Hematopoietic multipotent progenitor cell treated with erythropoietin and hydrocortisone succinate and interleukin-3 and kit ligand, for 15 days (in vitro differentiated cells): ENCODE results near the gene TBC1D25.

Source experiments
- DNase-seq: peaks from one replicate; pipeline ENCODE4 v3.0.0-alpha.2; 2015; ENCODE audit warnings: low spot score

Gene TBC1D25

DNA sequence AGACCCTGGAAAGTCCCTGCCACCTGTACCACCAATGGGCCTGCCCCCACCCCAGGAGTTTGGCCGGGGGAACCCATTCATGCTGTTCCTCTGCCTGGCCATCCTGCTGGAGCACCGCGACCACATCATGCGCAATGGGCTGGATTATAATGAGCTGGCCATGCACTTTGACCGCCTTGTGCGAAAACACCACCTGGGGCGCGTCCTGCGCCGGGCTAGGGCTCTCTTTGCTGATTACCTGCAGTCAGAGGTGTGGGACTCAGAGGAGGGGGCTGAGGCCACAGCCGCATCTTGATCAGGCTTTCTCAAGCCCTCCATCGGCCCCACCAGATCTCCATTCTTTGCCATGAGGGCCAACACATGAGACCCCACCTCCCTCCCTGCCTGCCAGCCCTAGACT, 21.2 kb downstream of the TBC1D25 start:
- DNase-seq: no peak

DNA sequence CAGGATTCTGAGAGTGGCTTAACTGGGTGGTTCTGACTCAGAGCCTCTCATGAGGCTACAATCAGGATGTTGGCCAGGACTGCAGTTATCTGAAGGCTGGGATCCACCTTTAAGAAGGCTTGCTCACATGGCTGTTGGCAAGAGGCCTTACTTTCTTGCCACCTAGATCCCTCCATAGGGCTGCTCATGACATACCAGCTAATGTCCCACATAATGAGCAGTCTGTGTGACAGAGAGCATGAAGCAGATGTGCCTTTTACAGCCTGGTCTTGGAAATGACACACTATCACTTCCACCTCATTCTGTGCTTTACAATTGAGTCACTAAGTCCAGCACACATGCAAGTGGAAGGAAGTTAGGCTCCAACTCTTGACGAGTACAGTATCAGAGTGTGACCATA, 30.4 kb downstream of the TBC1D25 start:
- no peak for DNase-seq

DNA sequence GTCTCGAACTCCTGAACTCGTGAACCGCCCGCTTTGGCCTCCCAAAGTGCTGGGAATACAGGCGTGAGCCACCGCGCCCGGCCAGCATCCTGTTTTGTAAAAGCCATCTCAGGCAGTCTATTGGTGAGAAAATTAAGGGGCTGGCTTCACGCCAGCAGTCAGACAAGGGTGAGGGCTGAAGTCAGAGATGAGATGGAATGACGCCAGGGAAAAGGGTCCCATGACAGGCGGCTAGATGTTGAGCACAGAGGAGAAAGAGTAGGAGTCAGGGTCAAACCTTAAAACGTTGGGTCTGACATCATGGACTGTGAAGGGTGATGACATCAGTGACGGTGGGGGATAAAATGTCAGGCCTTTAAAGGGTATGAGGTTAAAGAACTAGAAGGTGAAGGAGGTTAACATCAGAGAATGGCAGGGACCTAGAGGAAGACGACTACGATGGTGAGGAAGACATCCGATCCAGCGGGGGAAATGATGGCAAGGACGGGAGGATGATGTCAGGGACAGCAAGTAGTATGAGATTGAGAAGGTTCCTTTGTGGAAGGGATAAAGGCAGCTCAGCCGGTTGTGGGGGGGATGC, 34.3 kb downstream of the TBC1D25 start:
- DNase-seq: no peak

DNA sequence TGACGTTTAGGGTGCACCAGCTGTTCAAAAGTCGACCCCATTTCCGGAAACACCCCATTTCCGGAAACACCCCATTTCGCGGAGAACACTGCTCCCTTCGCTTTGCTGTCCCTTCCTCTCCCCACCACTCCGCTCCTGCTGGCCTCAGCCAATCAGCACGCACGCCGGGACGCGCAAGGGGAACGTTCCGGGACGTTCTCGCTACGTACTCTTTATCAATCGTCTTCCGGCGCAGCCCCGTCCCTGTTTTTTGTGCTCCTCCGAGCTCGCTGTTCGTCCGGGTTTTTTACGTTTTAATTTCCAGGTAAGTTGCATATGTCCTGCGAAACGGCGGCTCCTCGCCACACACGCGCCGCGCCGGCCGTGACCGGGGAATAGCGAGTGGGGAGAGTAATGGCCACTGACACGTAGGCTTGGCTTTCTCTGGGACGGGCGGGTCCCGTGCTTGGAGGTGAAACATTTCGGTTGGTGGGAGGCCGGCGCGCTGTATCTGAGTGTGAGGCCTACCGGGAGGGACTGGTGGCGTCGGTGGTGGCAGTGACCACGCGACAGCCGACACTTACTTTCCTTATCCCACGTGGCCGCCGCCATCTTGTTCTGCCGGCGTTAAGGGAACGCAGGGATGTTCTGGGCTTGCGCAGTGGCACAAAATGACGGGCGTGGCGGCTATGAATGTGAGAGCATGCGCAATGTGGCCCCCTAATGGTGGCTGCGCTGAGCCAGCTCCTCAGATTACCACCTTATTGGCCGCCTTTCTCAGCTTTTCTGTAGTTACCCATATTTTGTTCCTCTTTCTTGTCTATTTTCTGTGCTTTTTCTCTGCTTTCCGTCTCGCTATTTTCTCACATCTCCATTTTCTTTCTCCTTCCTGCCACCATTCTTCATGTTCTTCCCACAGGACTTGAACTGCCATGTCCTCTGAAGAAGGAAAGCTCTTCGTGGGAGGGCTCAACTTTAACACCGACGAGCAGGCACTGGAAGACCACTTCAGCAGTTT, 35.1 kb downstream of the TBC1D25 start, which contains the start of gene RBM3:
Gene RBM3, plus strand, starts transcription at position 215 of the 997 bp plus-strand sequence. Its CDS starts 697 bp downstream, at position 912.
- DNase-seq: peak; percentile 93

DNA sequence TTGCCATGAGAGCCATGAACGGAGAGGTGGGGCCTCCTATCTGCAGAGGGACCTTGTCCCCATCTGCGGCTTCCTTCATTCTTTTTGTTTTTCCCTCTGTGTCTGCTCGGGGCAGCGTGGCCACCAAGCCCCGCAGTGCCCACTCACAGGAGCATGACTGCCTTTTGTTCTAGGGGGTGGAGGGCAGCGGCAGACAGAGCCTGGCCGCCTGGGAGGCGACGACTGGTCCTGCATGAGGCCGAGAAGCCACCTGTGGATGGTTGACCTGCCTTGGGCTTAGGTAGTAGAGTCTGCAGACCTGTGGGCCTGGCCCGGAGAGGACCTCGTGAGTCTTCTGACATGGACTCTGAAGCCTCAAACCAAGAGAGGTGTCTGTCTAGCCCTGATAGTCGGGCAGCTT, 36.1 kb downstream of the TBC1D25 start:
- no peak for DNase-seq

DNA sequence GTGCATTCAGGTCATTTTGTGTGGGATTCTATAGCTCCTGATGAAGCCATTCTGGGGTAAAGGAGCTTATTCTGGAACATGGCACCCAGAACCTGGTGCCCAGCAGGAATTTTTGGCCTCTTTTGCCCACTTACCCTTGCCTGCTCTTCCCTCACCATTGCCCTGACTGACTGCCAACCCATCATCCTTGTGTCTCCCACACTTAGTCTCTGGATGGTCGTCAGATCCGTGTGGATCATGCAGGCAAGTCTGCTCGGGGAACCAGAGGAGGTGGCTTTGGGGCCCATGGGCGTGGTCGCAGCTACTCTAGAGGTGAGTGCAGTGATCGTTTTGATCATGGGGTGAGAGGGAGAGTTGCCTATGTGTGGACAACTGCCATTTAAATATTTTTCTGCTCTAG, 36.6 kb downstream of the TBC1D25 start:
- no peak for DNase-seq

DNA sequence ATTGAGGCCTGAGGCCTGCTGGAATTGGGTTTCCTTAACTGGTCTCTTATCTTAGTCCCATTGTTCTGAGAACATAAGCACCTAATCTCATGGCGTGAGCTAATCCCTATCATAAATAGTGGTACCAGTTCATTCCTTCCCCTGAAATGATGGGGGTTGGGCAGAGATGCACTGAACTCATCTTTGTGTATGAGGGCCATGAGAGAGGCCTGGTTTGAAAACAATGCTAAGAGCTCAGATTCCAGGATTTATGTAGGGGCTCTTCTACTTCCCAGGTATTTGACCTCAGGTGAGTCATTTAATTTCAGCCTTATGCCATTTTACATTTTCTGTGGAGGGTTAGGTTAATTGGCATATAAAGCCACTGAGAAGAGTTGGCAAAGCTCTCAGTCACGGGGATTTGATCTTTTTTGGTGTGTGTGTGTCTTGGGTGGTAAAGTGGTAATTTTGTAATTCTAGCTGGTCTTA, 39.2 kb downstream of the TBC1D25 start:
- no peak for DNase-seq

DNA sequence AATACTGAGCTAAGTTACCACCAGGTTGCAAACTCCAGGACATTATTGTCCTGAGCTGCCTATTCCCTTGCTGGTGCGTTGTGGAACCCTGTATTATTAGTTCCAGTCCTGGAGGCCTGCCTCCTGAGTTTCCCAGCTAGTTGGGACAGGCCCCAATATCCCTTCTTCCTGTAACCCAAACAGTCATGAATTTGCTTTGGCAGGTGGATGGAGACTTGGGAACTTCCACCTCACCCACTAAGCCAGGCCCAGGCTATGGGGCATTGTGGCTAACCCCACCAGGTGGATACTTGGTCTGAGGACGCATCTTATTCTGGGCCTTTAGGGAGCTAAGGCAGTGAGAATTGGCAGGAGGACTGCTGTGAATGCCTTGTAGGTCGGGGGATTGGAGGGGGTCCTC, 39.7 kb downstream of the TBC1D25 start:
- no peak for DNase-seq

DNA sequence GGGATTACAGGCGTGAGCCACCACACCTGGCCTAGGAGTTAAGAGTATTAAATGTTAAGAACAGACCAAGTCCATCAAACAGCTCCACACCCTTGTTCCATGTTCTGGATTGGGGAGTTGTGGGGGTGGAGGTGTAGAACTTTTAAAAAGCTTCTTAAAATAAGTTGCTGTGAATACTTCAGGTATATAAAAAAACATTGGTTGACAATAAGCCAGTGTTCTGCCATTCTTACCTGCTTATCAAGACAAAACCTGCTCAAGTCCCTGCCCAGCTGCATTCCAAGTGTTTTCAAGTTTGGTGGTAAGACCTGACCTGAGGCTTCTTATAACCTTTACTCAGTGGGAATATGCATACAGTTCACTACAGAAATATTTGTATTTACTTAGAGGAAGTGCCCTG, 41.1 kb downstream of the TBC1D25 start:
- DNase-seq: no peak

DNA sequence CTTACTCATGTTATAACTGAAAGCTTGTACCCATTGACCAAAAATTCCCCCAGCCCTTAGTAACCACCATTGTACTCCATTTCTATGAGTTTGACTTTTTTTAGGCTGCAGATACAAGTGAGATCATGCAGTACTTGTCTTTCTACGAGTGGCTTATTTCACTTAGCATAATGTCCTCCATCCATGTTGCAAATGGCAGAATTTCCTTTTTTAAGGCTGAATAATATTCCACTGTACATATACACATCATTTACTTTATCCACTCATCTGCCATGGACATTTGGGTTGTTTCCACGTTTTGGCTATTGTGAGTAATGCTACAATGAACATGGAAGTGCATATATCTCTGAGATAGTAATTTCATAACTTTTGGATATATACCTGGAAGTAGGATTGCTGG, 45.2 kb downstream of the TBC1D25 start:
- DNase-seq: no peak

DNA sequence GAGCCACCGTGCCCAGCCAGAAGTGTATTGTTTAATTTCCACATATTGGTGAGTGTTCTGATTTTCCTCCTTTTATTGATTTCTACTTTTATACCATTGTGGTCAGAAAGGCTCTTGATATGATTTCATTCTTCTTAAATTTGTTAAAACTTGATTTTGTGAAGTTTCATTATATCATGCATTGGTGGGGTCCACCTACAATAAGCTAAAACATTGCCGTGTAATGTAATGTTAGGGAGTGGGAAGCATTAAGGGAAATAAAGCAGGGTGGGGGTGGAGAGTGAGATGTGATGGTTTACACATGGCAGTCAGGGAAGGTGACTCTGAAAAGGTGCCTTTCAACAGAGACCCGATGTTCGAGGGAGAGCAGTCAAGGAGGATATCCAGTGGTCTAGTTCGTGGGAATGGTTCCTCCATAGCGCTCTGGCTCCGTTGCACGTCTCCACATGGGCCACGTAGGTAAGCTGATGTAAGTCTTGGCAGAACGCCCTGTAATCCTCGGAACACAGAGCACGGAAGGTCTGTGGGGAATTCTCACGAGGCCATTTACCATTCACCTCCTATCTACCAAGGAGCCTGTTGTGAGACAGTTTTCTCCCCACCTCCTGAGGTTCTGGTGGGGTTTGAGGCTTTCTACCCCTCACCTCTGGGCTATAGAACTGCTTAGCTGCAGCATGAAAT, 50.1 kb downstream of the TBC1D25 start:
- no peak for DNase-seq

DNA sequence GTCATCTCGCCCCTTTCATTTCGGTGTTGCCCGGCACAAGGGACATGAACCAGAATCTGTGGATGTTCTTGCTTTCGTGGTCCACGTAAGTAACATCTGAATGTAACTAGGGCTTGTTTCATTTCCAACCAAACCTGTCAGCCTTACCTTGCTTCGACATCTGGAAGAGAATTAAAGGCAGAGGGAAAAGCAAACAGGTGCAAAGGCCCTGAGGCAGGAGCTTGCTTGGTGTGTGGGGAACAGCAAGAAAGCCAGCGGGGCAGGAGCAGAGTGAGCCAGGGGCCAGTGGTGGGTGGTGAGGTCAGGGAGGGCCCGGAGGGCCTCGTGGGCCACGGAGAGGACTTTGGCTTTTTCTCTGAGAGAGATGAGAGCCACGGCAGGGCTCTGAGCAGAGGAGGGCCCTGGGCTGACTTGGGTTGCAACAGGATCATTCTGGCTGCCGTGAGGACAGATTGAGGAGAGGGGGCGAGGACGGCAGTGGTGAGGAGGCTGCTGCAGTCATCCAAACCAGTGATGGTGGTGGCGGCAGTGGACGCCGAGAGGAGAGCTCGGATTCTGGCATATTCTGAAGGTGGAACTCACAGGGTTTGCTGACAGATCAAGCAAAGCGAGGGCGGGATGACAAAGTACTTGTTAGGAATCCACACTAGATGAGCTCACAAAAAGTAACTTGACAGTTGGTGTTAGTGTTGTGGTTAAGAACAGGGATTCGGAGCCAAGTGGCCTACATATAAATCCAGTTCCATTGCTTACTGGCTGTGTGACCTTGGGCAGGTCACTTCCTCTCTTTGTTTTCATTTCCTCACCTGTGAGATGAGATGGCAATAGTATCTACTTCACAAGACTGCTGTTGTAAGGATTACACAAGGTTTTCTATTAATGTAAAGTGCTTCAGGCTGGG, 50.9 kb downstream of the TBC1D25 start:
- no peak for DNase-seq

DNA sequence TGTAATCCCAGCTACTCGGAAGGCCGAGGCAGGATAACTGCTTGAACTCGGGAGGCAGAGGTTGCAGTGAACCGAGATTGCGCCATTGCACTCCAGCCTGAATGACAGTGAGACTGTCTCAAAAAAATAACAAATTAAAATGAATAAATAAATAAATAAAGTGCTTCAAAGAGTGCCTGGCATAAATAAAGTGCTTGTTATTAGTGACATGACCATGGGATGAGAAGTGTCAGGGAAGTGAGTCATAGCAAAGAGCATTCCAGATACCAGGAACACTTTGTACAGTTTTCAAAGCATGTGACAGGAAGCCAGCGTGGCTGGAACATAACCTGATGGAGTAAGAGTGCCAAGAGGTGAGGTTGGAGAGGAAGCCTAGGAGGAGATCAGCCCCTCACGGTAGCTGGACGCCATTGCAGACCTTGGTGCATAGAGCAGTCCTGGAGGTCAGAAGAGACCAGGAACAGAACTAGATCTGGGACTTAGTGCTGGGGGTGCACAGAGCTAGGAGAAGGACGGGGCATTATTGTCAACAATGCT, 51.8 kb downstream of the TBC1D25 start:
- DNase-seq: no peak

DNA sequence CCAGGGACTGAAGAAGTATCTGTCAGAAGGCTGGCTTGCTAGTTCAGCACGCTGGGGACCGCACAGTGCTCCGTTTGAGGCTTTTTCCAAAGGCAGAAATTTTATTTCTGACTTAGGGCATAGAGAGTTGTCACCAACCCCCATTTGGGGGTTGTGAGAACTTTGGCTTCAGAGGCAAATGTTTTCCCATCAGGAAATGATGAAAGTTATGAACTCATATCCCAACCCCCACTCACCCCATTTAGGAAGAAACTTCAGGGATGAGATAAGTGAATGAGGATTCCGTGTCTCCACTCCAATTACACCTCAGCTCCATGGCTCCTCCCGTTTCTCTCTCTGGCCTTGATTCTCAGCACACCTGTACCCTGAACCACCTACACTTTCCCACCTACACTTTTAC, 53.5 kb downstream of the TBC1D25 start:
- no peak for DNase-seq

DNA sequence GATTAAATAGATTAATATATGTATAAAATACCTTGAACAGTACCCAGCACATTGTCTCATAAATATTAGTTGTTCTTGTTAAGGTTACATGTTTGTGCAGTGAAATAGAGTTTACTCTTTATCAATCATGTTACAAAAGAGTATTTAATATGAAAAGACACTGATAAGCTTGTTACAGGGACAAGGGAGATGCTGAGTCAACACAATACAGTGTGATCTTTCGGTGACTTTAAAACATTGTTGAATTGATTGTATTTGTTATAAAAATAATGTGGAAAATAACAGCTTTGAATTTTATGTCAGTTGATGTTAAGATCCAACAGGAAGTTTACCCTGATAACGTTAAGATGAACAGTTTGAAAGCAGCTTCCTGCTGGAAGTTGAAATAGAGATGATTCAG, 56.4 kb downstream of the TBC1D25 start:
- no peak for DNase-seq

DNA sequence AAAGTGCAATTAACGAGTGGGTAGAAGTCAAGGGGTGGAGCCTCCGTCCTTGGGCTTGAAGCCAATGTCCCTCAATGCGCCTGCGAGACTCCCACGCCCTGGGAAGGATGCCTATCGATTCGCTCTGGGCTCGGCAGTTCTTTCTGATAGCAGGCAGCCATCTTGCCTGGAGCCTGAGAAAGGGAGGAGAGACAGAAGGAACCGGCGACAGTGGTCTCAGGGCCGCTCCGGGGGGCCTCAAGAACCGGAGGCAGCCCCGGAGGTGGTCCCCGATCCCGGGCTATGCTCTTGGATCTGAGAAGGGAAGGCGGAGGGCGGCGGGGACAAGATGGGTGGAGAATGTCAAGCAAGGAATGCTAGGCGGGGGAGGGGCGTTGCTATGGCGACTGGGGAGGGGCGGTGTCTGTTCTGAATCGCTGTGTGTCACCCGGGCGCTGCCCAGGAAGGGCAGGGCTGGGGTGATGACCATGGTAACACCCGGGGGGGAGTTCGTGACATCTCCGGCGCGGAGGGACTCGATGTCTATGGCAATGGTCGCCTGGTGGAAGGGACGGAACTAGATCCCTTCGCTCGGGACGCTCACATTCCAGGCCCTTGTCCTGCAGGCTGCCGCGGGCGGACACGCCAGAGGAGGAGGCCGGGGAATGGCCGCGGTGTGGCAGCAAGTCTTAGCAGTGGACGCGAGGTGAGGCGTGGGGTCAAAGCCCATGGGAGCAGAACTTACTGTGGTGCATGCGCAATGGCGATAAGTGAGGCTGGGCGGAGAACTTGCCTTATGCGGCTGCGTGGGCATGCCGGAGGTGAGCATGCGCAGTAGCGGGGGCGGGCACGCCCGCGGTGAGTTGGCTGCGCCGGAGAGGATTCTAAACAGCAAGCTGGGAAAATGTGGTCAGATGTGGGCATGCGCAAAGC, 58.1 kb downstream of the TBC1D25 start, which contains the start of gene WDR13:
Gene WDR13, plus strand, starts transcription at position 140 of the 912 bp plus-strand sequence. Its CDS starts 505 bp downstream, at position 645.
- DNase-seq: peak; percentile 92

DNA sequence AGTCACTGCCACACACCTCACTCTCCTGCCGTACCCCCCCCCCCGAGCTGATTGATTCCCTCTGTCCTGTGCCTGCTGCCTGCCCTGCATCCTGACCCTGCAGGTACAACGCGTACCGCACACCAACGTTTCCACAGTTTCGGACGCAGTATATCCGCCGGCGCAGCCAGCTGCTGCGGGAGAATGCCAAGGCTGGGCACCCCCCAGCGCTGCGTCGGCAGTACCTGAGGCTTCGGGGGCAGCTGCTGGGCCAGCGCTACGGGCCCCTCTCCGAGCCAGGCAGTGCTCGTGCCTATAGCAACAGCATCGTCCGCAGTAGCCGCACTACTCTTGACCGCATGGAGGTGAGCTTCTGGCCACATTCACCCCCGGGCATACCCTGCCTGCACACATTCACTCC, 59.1 kb downstream of the TBC1D25 start:
- DNase-seq: no peak

DNA sequence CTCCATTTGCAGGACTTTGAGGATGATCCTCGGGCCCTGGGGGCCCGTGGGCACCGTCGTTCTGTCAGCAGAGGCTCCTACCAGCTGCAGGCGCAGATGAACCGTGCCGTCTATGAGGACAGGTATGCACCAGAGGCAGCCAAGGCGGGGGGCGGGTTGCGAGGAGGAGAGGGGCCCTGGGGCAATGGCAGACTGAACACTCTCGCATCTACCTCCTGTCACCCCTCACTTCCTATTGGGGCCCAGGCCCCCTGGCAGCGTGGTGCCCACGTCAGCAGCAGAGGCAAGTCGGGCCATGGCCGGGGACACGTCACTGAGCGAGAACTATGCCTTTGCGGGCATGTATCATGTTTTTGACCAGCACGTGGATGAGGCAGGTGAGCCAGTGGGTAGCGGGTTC, 59.8 kb downstream of the TBC1D25 start:
- DNase-seq: no peak

DNA sequence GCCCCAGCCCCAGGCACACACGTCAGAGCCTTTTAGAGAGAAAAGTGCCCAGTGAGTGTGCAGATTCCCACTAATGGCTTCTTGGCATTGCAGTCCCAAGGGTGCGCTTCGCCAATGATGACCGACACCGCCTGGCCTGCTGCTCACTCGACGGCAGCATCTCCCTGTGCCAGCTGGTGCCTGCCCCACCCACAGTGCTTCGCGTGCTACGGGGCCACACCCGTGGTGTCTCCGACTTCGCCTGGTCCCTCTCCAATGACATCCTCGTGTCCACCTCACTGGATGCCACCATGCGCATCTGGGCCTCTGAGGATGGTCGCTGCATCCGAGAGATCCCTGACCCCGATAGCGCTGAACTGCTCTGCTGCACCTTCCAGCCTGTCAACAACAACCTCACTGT, 60.7 kb downstream of the TBC1D25 start:
- peak; percentile 56 for DNase-seq

DNA sequence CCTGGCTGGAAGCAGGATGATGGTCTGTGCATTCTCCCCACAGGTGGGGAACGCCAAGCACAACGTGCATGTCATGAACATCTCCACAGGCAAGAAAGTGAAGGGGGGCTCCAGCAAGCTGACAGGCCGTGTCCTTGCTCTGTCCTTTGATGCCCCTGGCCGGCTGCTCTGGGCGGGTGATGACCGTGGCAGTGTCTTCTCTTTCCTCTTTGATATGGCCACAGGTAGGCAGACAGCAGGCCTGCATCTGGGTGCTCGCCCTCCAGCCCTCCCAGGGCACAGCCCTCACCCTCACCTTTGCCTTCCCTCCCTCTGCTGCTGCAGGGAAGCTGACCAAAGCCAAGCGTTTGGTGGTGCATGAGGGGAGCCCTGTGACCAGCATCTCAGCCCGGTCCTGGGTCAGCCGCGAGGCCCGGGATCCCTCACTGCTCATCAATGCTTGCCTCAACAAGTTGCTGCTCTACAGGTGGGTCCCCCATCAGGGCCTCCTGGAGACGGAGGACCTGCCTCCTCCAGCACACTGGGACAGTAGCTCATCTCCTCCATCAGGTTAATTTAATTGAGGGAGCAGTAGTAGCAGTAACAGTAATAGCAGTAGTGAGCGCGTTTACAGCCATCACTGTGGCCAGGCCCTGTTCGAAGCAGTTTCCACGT, 62.4 kb downstream of the TBC1D25 start:
- no peak for DNase-seq
